H7 (cell line): ENCODE data around the gene TBK1. TPM values are rescaled to one million over a fixed set of nuclear protein-coding genes. Genes with fewer than 3 reads are reported as not detected.

Source experiments
- DNase-seq: peaks from one replicate; pipeline ENCODE4 v3.0.0; 2012
- H3K27me3 ChIP-seq: 2 replicates; pipeline ENCODE4 v1.6.0; 2011; ENCODE audit warnings: mild to moderate bottlenecking, low read length; ENCODE audit not compliant: control insufficient read depth, insufficient read depth
- H3K36me3 ChIP-seq: replicated peaks from 2 replicates; pipeline ENCODE4 v1.5.1; 2011; ENCODE audit warnings: low read length; ENCODE audit not compliant: control insufficient read depth, insufficient read depth
- H3K4me3 ChIP-seq: 2 replicates; pipeline ENCODE4 v1.5.1; 2011; ENCODE audit warnings: low read depth, mild to moderate bottlenecking, control low read depth, low read length, moderate library complexity; ENCODE audit not compliant: insufficient read depth
- total RNA-seq: library from RNA; depleted of rRNA; stranded (reverse); fragments of >200 nt; shearing (Covaris generic); gene quantifications from 2 replicates; pipeline ENCODE4 v1.2.3, GENCODE V29; 2014

TBK1 gene
- total RNA-seq, 1 experiment from 2014 or later: 17.7 TPM

GRCh38 chr12:64461634-64462414 lies 9.9 kb downstream of the TBK1 start:
- H3K27me3 ChIP-seq: no peaks in the 10 kb centered on the region
- no peak for DNase-seq
- peaks cover 2% of the 10 kb centered on the region for H3K36me3 ChIP-seq
- no peak overlapping the region for H3K4me3 ChIP-seq

DNA sequence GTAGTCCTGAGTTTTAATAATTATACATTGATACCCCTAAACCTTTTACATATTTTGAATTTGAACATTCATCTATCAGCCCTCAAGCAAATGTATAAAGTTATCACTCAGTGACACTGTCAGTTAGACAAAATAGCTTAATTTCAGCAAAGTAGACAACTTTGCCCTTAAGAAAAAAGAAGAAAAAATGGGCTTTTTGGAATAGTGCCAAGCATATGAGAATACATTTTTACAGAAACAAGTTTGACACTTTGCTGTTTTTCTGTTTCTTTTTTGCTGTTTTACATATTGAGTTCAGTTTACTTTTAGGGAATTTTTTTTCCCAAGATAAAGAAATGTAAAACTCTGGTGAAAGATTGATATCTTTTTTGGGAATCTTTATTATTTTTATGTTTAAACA lies 14.3 kb downstream of the TBK1 start:
- H3K36me3 ChIP-seq: peaks cover 2% of the 10 kb centered on the region
- no peak overlapping the region for H3K4me3 ChIP-seq
- no peak for DNase-seq
- no peaks in the 10 kb centered on the region for H3K27me3 ChIP-seq

DNA sequence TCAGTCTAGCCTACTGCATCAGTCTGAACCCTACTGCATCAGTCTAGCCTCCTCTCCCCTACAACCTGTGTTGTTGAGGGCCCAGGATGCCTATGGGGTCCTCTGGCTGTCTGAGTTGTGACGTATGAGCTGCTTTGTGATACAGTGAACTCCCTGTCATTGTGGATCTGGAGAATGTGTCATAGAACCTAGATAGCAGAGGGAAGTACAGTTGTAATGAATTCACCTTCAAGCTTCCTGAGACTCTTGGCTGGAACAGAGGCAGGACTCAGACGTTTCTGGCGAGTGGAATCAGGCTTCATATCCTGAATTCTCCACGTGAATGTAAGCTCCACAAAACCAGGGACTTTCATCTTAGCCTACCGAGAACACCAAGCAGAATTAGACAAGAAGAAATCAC lies 17.0 kb downstream of the TBK1 start:
- Histone ChIP-seq H3K36me3 (peaks cover 6% of the 10 kb centered on the region), H3K4me3 (no peak overlapping the region), H3K27me3 (no peaks in the 10 kb centered on the region)
- DNase-seq: no peak

- Histone ChIP-seq H3K36me3 (peaks cover 8% of the 10 kb centered on the region), H3K27me3 (no peaks in the 10 kb centered on the region), H3K4me3 (no peak overlapping the region)
- no peak for DNase-seq
Measured at GRCh38 chr12:64469455-64470142, 17.7 kb downstream of the TBK1 start.

DNA sequence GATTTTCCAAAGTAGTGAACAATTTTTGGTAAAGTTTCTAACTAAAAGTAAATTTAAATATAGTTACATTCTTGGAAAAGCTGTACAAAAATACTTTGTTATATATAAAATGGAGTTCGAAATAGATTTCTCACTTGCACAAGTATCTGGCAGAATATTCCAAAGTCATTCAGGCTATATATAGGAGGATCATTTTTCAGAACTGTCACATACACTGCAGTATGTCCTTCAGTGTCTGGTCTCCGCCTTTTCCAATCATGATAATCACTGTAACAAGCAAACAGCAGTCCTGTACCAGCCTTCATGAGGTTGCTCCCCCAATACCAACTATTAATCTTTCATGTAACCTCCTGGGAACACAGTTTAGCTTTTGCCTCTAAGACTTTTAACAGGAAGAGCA lies 18.6 kb downstream of the TBK1 start:
- DNase-seq: no peak
- Histone ChIP-seq H3K27me3 (no peaks in the 10 kb centered on the region), H3K36me3 (peaks cover 11% of the 10 kb centered on the region), H3K4me3 (no peak overlapping the region)

GRCh38 chr12:64473176-64473575 lies 21.3 kb downstream of the TBK1 start:
- no peak overlapping the region for H3K4me3 ChIP-seq
- DNase-seq: no peak
- peaks cover 11% of the 10 kb centered on the region for H3K36me3 ChIP-seq
- no peaks in the 10 kb centered on the region for H3K27me3 ChIP-seq

DNA sequence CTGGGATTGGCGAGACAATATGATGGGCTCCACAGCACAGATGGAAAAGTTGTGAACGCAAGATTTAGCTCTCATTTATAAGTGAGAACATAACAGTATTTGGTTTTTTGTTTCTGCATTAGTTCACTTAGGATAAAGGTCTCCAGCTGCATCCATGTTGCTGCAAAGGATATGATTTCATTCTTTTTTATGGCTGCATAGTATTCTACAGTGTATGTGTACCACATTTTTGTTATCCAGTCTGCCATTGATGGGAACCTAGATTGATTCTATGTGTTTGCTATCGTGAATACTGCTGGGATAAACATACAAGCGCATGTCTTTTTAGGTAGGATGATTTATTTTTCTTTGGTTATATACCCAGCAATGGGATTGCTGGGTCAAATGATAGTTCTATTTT lies 23.6 kb downstream of the TBK1 start:
- no peaks in the 10 kb centered on the region for H3K27me3 ChIP-seq
- DNase-seq: no peak
- no peak overlapping the region for H3K4me3 ChIP-seq
- peaks cover 11% of the 10 kb centered on the region for H3K36me3 ChIP-seq

DNA sequence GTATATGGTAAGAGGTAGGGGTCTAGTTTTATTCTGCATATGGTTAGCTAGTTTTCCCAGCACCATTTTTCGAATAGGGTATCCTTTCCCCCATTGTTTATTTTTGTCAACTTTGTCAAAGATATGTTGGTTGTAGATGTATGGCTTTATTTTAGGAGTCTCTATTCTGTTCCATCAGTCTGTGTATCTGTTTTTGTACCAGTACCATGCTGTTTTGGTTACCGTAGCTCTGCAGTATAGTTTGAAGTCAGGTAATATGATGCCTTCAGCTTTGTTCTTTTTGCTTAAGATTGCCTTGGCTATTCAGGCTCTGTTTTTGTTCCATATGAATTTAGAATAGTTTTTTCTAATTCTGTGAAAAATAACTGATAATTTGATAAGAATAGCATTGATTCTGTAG lies 24.9 kb downstream of the TBK1 start:
- no peak for DNase-seq
- H3K27me3 ChIP-seq: no peaks in the 10 kb centered on the region
- H3K4me3 ChIP-seq: no peak overlapping the region
- H3K36me3 ChIP-seq: peaks cover 8% of the 10 kb centered on the region

- no peak for DNase-seq
- H3K36me3 ChIP-seq: peaks cover 7% of the 10 kb centered on the region
- H3K4me3 ChIP-seq: no peak overlapping the region
- no peaks in the 10 kb centered on the region for H3K27me3 ChIP-seq
Measured at GRCh38 chr12:64478661-64479060, 26.7 kb downstream of the TBK1 start.

DNA sequence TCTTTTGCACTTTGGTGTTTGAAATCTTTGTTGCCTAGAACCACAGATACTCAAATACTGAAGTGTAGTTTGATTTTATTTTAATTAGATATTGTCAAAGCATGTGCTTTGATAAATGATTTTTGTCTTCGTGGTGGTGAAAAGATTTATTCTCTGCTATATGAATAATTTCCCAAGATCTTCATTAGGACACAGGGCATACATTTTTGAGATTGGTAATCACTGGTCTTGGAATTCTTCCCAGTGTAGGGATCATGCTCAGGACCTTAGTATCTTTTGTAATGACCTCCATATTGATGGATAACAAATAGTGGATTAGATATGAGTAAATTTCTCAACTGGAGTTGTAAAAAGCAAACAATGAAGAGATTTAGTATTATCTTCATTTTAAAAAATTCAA lies 28.2 kb downstream of the TBK1 start:
- DNase-seq: no peak
- H3K27me3 ChIP-seq: no peaks in the 10 kb centered on the region
- H3K4me3 ChIP-seq: no peak overlapping the region
- peaks cover 4% of the 10 kb centered on the region for H3K36me3 ChIP-seq

GRCh38 chr12:64486657-64487056 lies 34.7 kb downstream of the TBK1 start:
- Histone ChIP-seq H3K36me3 (peaks cover 7% of the 10 kb centered on the region), H3K27me3 (no peaks in the 10 kb centered on the region), H3K4me3 (no peak overlapping the region)
- DNase-seq: no peak

DNA sequence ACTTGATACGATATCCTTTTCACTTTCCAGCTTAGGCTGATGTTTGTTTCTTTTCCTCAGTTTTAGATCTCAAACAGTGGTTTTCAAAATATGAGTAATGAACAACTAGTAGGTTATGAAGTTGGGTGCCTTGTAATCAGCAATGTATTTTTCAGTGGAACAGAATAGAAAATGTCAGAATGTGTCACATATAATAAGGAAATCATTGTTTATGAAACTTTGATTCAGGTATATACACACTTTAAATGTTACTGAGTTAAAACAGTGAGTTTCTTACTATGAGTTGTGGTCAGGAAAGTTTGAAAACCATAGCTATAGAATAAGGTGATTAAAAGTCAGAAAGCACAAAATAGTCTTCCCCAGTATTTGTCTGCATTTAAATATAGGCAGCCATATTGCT lies 39.8 kb downstream of the TBK1 start:
- peaks cover 11% of the 10 kb centered on the region for H3K36me3 ChIP-seq
- no peak overlapping the region for H3K4me3 ChIP-seq
- no peaks in the 10 kb centered on the region for H3K27me3 ChIP-seq

GRCh38 chr12:64493513-64493912 lies 41.6 kb downstream of the TBK1 start:
- no peak for DNase-seq
- Histone ChIP-seq H3K4me3 (no peak overlapping the region), H3K36me3 (peaks cover 11% of the 10 kb centered on the region), H3K27me3 (no peaks in the 10 kb centered on the region)

More for the DNA sequence above, 39.8 kb downstream of the TBK1 start:
- no peak for DNase-seq

- Histone ChIP-seq H3K27me3 (no peaks in the 10 kb centered on the region), H3K36me3 (peaks cover 6% of the 10 kb centered on the region), H3K4me3 (no peak overlapping the region)
- no peak for DNase-seq
Measured at GRCh38 chr12:64494998-64495729, 43.2 kb downstream of the TBK1 start.
